Endothelial cell (in vitro differentiated cells): ENCODE data around the gene OXT. TPM values are rescaled to one million over a fixed set of nuclear protein-coding genes. Genes with fewer than 3 reads are reported as not detected.
A peak's percentile ranks its signal among the peaks of the same experiment; 100 is the strongest.

ENCODE experiments used
- DNase-seq: peaks from one replicate; pipeline ENCODE4 v3.0.0; 2021; ENCODE audit warnings: low spot score
- H3K27ac Mint-ChIP-seq: one replicate; pipeline ENCODE4 v1.8.0; 2021; ENCODE audit warnings: mixed read lengths, inconsistent platforms; ENCODE audit not compliant: unreplicated experiment
- H3K27me3 Mint-ChIP-seq: one replicate; pipeline ENCODE4 v1.8.0; 2021; ENCODE audit warnings: mild to moderate bottlenecking, moderate library complexity, mixed read lengths, inconsistent platforms; ENCODE audit not compliant: unreplicated experiment
- H3K36me3 Mint-ChIP-seq: one replicate; pipeline ENCODE4 v1.8.0; 2021; ENCODE audit warnings: mild to moderate bottlenecking, low read depth, mixed read lengths, inconsistent platforms; ENCODE audit not compliant: unreplicated experiment
- H3K4me1 Mint-ChIP-seq: one replicate; pipeline ENCODE4 v1.8.0; 2021; ENCODE audit warnings: mild to moderate bottlenecking, mixed read lengths, inconsistent platforms; ENCODE audit not compliant: unreplicated experiment
- H3K4me3 Mint-ChIP-seq: one replicate; pipeline ENCODE4 v1.8.0; 2021; ENCODE audit warnings: mild to moderate bottlenecking, mixed read lengths, inconsistent platforms; ENCODE audit not compliant: unreplicated experiment
- H3K9me3 Mint-ChIP-seq: one replicate; pipeline ENCODE4 v1.8.0; 2021; ENCODE audit warnings: mixed read lengths, inconsistent platforms; ENCODE audit not compliant: unreplicated experiment
- total RNA-seq: library from RNA; stranded (reverse); fragmentation: NEBNext Ultra II Directional; extraction: Animal tissue kit (Norgen Biotek cat#: 25700); gene quantifications from one replicate; pipeline ENCODE4 v1.2.1, GENCODE V29; 2021; ENCODE audit not compliant: unreplicated experiment
- TF ChIP-seq, protein P1 (sequence below): fragments of 200-600 bp; sonication (generic); IDR thresholded peaks from one replicate; pipeline ENCODE4 v1.5.0; 2021; ENCODE audit warnings: antibody characterized with exemption; ENCODE audit not compliant: unreplicated experiment

The OXT gene
- total RNA-seq, 1 donor from 2014 or later = not detected

DNA sequence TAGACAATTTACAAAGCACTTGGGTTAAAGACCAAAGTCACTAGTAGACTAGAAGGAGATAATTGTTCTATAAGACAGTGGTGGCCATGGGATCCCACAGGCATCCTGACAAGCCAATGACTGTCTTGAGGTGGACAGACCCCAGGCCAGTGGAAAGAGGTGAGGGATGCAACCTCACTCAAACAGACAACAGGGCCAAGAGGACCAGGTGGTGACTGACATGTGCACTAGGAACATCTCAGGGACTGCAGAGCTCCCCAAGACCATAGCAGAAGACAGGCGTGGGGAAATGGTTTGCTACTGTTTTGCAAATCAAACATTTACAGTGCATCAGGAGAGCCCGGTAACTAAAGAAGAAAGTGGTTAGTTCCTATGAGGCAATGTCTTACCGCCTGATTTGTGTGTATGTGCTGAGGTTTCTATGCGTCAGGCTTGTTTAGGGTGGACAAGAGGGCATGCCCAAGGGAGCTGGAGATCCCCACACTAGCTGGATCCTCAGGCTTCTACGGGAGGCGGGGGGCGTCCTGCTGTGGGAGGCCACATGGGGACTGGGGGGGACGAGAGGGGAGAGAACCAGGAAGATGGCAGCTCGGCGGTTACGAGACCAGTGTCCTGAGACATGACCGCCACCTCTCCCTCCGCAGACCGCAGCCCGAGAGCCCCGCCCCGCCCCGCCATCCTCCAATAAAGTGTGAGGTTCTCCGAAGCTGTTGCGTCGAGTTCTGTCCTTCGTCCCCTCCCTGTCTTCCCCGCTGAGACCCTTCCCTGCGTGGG lies 26.2 kb upstream of the OXT start:
- Mint-ChIP-seq H3K36me3 (peaks cover 15% of the 10 kb centered on the region), H3K27me3 (peaks cover 10% of the 10 kb centered on the region), H3K27ac (peak overlapping the region; percentile 54), H3K9me3 (no peaks in the 10 kb centered on the region), H3K4me3 (peak overlapping the region; percentile 87), H3K4me1 (peaks cover 24% of the 10 kb centered on the region)
- TF ChIP-seq, protein P1, sequence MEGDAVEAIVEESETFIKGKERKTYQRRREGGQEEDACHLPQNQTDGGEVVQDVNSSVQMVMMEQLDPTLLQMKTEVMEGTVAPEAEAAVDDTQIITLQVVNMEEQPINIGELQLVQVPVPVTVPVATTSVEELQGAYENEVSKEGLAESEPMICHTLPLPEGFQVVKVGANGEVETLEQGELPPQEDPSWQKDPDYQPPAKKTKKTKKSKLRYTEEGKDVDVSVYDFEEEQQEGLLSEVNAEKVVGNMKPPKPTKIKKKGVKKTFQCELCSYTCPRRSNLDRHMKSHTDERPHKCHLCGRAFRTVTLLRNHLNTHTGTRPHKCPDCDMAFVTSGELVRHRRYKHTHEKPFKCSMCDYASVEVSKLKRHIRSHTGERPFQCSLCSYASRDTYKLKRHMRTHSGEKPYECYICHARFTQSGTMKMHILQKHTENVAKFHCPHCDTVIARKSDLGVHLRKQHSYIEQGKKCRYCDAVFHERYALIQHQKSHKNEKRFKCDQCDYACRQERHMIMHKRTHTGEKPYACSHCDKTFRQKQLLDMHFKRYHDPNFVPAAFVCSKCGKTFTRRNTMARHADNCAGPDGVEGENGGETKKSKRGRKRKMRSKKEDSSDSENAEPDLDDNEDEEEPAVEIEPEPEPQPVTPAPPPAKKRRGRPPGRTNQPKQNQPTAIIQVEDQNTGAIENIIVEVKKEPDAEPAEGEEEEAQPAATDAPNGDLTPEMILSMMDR = no peak
- no peak for DNase-seq

DNA sequence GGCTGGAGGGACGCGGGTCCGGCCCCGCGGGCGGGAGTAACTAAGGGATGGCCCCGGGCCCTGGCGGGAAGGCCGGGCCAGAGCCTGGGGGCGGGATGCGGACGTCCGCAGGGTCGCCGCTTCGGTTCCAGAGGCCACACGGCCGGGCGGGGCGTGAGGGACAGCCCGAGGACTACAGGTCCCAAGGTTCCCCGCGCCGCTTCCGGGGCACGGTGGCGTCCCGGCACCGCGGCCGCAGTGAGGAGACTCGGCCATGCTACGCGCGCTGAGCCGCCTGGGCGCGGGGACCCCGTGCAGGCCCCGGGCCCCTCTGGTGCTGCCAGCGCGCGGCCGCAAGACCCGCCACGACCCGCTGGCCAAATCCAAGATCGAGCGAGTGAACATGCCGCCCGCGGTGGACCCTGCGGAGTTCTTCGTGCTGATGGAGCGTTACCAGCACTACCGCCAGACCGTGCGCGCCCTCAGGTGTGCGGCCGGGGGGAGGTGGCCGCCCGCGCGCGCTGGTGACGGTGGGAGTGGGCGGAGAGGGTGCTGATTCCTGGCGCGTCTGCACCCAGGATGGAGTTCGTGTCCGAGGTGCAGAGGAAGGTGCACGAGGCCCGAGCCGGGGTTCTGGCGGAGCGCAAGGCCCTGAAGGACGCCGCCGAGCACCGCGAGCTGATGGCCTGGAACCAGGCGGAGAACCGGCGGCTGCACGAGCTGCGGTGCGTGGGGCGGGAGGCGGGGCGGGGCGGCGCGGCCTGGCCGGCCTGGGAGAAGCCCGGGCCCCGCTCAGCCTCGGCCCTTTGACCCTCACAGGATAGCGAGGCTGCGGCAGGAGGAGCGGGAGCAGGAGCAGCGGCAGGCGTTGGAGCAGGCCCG lies 25.4 kb upstream of the OXT start, which contains the start of gene MRPS26:
TSS of gene MRPS26 (plus strand) at position 237 of the 861 bp plus-strand sequence. CDS start at position 254, 17 bp downstream.
- Mint-ChIP-seq H3K4me1 (peaks cover 23% of the 10 kb centered on the region), H3K27me3 (peaks cover 10% of the 10 kb centered on the region), H3K27ac (peak within 1 kb of the TSS; percentile 54), H3K4me3 (peak within 1 kb of the TSS; percentile 94), H3K36me3 (peaks cover 16% of the 10 kb centered on the region), H3K9me3 (no peaks in the 10 kb centered on the region)
- TF ChIP-seq, protein P1 = no peak
- DNase-seq = peak; percentile 87

DNA sequence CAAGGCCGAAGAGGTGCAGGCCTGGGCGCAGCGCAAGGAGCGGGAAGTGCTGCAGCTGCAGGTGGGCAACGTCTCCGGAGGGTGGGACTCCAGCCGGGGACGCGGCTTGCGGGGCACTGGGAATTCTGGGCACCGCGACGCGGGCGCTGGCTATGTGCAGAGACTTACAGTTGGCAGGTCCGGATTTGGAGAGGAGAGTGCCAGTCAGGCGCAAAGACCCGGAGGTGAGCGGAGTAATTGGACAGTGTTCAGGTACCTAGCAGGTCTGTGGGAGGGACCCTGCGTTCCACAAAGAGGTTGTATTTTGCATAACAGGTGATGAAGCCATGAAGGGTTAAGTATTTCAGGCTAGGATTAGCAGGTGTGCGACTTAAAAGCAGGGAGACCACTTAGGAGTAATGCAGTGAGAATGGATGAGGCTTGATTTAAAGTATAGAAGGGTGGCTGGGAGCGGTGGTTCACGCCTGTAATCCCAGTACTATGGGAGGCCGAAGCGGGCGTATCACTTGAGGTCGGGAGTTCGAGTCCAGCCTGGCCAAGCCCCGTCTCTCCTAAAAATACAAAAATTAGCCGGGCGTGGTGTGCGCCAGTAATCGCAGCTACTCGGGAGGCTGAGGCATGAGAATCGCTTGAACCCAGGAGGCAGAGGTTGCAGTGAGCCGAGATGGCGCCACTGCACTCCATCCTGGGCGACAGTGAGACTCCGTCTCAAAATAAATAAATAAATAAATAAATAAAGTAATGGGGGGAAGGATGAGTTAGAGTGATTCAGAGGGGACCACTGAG lies 24.6 kb upstream of the OXT start:
- DNase-seq = no peak
- Mint-ChIP-seq H3K27ac (no peak overlapping the region), H3K27me3 (peaks cover 6% of the 10 kb centered on the region), H3K4me1 (peaks cover 18% of the 10 kb centered on the region), H3K36me3 (peaks cover 16% of the 10 kb centered on the region), H3K9me3 (no peaks in the 10 kb centered on the region), H3K4me3 (peak overlapping the region; percentile 94)
- TF ChIP-seq, protein P1 = no peak

DNA sequence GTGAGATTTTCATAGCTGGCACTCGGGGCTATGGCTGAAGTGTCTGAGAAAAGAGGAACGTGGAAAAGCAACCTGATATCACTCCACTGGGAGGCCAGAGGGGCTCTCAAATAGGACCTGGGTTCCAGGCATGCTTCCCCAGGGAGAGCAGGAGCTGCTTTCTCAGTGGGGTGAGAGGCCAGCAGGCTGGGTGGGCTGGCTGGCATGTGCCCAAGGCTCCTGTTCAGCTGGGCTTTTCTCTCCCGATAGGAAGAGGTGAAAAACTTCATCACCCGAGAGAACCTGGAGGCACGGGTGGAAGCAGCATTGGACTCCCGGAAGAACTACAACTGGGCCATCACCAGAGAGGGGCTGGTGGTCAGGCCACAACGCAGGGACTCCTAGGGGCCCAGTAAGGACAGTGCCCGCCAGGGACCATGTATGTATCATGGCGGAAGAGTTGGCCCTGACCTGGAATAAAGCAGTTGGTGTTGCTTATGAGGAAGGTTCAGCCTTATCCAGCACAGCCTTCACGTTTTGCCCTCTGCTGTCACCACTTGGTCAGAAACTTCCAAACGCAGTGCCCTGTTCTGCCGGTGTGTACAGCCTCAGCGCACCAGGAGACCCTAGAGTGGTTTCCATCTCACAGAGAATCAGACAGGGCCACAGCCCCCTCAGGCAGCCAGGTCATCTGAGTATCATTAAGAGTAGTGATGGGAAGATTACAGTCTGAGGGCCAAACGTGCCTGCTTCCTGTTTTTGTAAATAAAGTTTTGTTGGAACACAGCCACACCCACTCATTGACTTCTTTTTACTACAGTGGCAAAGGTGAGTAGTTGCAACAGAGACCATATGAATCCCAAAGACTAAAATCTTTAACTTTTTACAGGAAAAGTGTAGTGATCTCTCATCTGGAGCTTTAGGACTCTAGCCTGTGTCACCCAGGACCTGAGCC lies 23.7 kb upstream of the OXT start:
- H3K36me3 Mint-ChIP-seq = peaks cover 16% of the 10 kb centered on the region
- no peak overlapping the region for H3K27ac Mint-ChIP-seq
- TF ChIP-seq, protein P1 = no peak
- peaks cover 6% of the 10 kb centered on the region for H3K27me3 Mint-ChIP-seq
- H3K9me3 Mint-ChIP-seq = no peaks in the 10 kb centered on the region
- peaks cover 10% of the 10 kb centered on the region for H3K4me1 Mint-ChIP-seq
- peak overlapping the region; percentile 67 for H3K4me3 Mint-ChIP-seq
- DNase-seq = no peak
